Caco-2 (cell line): ENCODE measurements around the gene ZSCAN25. TPM values are rescaled to one million over a fixed set of nuclear protein-coding genes. Genes with fewer than 3 reads are reported as not detected.
A peak's percentile ranks its signal among the peaks of the same experiment; 100 is the strongest.

Experiments
- BruUV-seq: library from RNA; stranded (reverse); fragments of 400-500 nt; replicated peaks from 2 replicates; lab custom pipeline; 2021; lab: Mats Ljungman, UMichigan
- CTCF ChIA-PET: fragments of 300-600 bp; sonication (Branson Sonifier 250); formaldehyde crosslinking; loops from one replicate; lab custom pipeline; 2022; ENCODE audit warnings: antibody characterized with exemption; lab: Charles Lee
- POLR2A ChIA-PET: fragments of 300-600 bp; sonication (Branson Sonifier 250); formaldehyde crosslinking; loops from one replicate; lab custom pipeline; 2022; ENCODE audit warnings: antibody characterized with exemption; lab: Charles Lee
- DNase-seq, 2 experiments: peaks; one replicate each; pipeline versions ENCODE4 v3.0.0 to v3.0.0-alpha.2; 2020 to 2022
- H3K27me3 ChIP-seq: replicated peaks from 2 replicates; pipeline ENCODE4 v1.6.0; 2011; ENCODE audit warnings: low read length; ENCODE audit not compliant: control insufficient read depth, insufficient read depth
- H3K36me3 ChIP-seq: 2 replicates; pipeline ENCODE4 v1.5.1; 2011; ENCODE audit warnings: low read length; ENCODE audit not compliant: control insufficient read depth, insufficient read depth
- H3K4me1 ChIP-seq: fragments of 250-450 bp; sonication (Bioruptor Pico); 2 replicates; pipeline ENCODE4 v1.5.1; 2020; ENCODE audit warnings: mild to moderate bottlenecking
- H3K4me3 ChIP-seq: 2 replicates; pipeline ENCODE4 v1.5.1; 2011; ENCODE audit warnings: low read depth, mild to moderate bottlenecking, control low read depth, low read length
- H3K9me3 ChIP-seq: fragments of 250-450 bp; sonication (Bioruptor Pico); 2 replicates; pipeline ENCODE4 v1.5.1; 2020; ENCODE audit warnings: mild to moderate bottlenecking, moderate library complexity
- H3K27ac Mint-ChIP-seq: one replicate; pipeline ENCODE4 v1.8.0; 2022; ENCODE audit warnings: mixed read lengths; ENCODE audit not compliant: unreplicated experiment
- H3K27me3 Mint-ChIP-seq: one replicate; pipeline ENCODE4 v1.8.0; 2022; ENCODE audit warnings: mixed read lengths; ENCODE audit not compliant: insufficient read depth, unreplicated experiment
- H3K36me3 Mint-ChIP-seq: one replicate; pipeline ENCODE4 v1.8.0; 2022; ENCODE audit warnings: mild to moderate bottlenecking, mixed read lengths; ENCODE audit not compliant: insufficient read depth, unreplicated experiment
- H3K4me1 Mint-ChIP-seq: one replicate; pipeline ENCODE4 v1.8.0; 2022; ENCODE audit warnings: low read depth, mixed read lengths; ENCODE audit not compliant: unreplicated experiment
- H3K4me3 Mint-ChIP-seq: one replicate; pipeline ENCODE4 v1.8.0; 2022; ENCODE audit warnings: mild to moderate bottlenecking, moderate library complexity, mixed read lengths; ENCODE audit not compliant: unreplicated experiment
- H3K9me3 Mint-ChIP-seq: one replicate; pipeline ENCODE4 v1.8.0; 2022; ENCODE audit warnings: mixed read lengths; ENCODE audit not compliant: unreplicated experiment
- CTCF ChIP-seq, 2 experiments: fragments of 200-600 bp in 1 of 2; IDR thresholded peaks; 1 replicate in 1 of 2; 2 replicates in 1 of 2; pipeline versions ENCODE4 v1.5.1 to v1.8.0; 2011 to 2022; ENCODE audit warnings: antibody characterized with exemption in 1 of 2, control low read depth in 1 of 2, inconsistent platforms in 1 of 2, low read depth in 1 of 2, low read length in 1 of 2, mild to moderate bottlenecking in 1 of 2, moderate library complexity in 1 of 2; ENCODE audit not compliant: insufficient read depth in 1 of 2, severe bottlenecking in 1 of 2, unreplicated experiment in 1 of 2
- intact Hi-C: fragments of 100-400 bp; cut with micrococcal nuclease; formaldehyde crosslinking; loops from one replicate; pipeline ENCODE4 v1.10.0; 2022; ENCODE audit not compliant: unreplicated experiment
- total RNA-seq: library from RNA; stranded (reverse); gene quantifications from 2 replicates; pipeline ENCODE4 v1.2.3, GENCODE V29; 2022

The ZSCAN25 gene
- total RNA-seq, 1 experiment from 2014 or later: 21.2 TPM

GRCh38 chr7:99672573-99672972, 55.8 kb downstream of the ZSCAN25 start:
- peaks cover 8% of the 10 kb centered on the region for H3K4me1 ChIP-seq
- 0 out of 2 replicates have a peak, but pooled peaks cover 1% of the 10 kb centered on the region for H3K36me3 ChIP-seq
- no peaks in the 10 kb centered on the region for H3K36me3 Mint-ChIP-seq
- no peak overlapping the region for H3K4me3 Mint-ChIP-seq
- no peak overlapping the region for H3K27ac Mint-ChIP-seq
- no peaks in the 10 kb centered on the region for H3K9me3 ChIP-seq
- ChIA-PET CTCF (no interaction called here), POLR2A (no interaction called here)
- no TSS peak for BruUV-seq
- no peaks in the 10 kb centered on the region for H3K27me3 ChIP-seq
- no peaks in the 10 kb centered on the region for H3K4me1 Mint-ChIP-seq
- H3K4me3 ChIP-seq: no peak overlapping the region
- no peak for TF ChIP-seq CTCF (IDR thresholded peaks at IDR 0.05; ENCODE audit: insufficient read depth in 1 of 2, low read depth in 1 of 2, low read length in 1 of 2, severe bottlenecking in 1 of 2, unreplicated experiment in 1 of 2)
- intact Hi-C loops: no loop called here
- no peaks in the 10 kb centered on the region for H3K27me3 Mint-ChIP-seq
- H3K9me3 Mint-ChIP-seq: peaks cover 6% of the 10 kb centered on the region
- no peak for DNase-seq

GRCh38 chr7:99674995-99675742, 58.4 kb downstream of the ZSCAN25 start:
- H3K27ac Mint-ChIP-seq: peak overlapping the region; percentile 14
- Histone ChIP-seq H3K36me3 (peaks cover 1% of the 10 kb centered on the region; the same call in 1 of the 2 replicates), H3K27me3 (no peaks in the 10 kb centered on the region), H3K9me3 (no peaks in the 10 kb centered on the region), H3K4me1 (peaks cover 28% of the 10 kb centered on the region), H3K4me3 (no peak overlapping the region)
- no peak overlapping the region for H3K4me3 Mint-ChIP-seq
- no peak for DNase-seq
- no peak for TF ChIP-seq CTCF (IDR thresholded peaks at IDR 0.05; ENCODE audit: insufficient read depth in 1 of 2, low read depth in 1 of 2, low read length in 1 of 2, severe bottlenecking in 1 of 2, unreplicated experiment in 1 of 2)
- no TSS peak for BruUV-seq
- intact Hi-C loops: loop anchor here (5.0 kb wide), 1 partner anchor 152 kb away; the partner anchor contains the start of gene CYP3A43
- CTCF ChIA-PET: interaction anchor here (0.5 kb wide), 1 partner anchor 159 kb away, joined by 3 read pairs; no protein-coding TSS in a partner anchor
- POLR2A ChIA-PET: no interaction called here
- no peaks in the 10 kb centered on the region for H3K36me3 Mint-ChIP-seq
- H3K4me1 Mint-ChIP-seq: peaks cover 14% of the 10 kb centered on the region
- H3K27me3 Mint-ChIP-seq: no peaks in the 10 kb centered on the region
- peaks cover 6% of the 10 kb centered on the region for H3K9me3 Mint-ChIP-seq

- CTCF ChIA-PET: interaction anchor here (0.6 kb wide), 1 partner anchor 215 kb away, joined by 4 read pairs; no protein-coding TSS in a partner anchor
- peaks cover 28% of the 10 kb centered on the region for H3K4me1 ChIP-seq
Measured at GRCh38 chr7:99677013-99677647, 60.4 kb downstream of the ZSCAN25 start.

More at GRCh38 chr7:99677013-99677647, 60.4 kb downstream of the ZSCAN25 start:
- Mint-ChIP-seq H3K9me3 (peaks cover 10% of the 10 kb centered on the region), H3K4me3 (no peak overlapping the region), H3K27ac (no peak overlapping the region), H3K36me3 (peaks cover 3% of the 10 kb centered on the region), H3K4me1 (peaks cover 18% of the 10 kb centered on the region), H3K27me3 (no peaks in the 10 kb centered on the region)
- Histone ChIP-seq H3K27me3 (no peaks in the 10 kb centered on the region), H3K4me3 (no peak overlapping the region), H3K9me3 (no peaks in the 10 kb centered on the region), H3K36me3 (no peaks in the 10 kb centered on the region; the same call in 1 of the 2 replicates)
- DNase-seq: no peak
- POLR2A ChIA-PET: interaction anchor here (0.6 kb wide), 1 partner anchor 578 kb away, joined by 3 read pairs; no protein-coding TSS in a partner anchor
- BruUV-seq: no TSS peak
- TF ChIP-seq CTCF (IDR thresholded peaks at IDR 0.05; ENCODE audit: insufficient read depth in 1 of 2, low read depth in 1 of 2, low read length in 1 of 2, severe bottlenecking in 1 of 2, unreplicated experiment in 1 of 2): no peak
- intact Hi-C loops: loop anchor here (5.0 kb wide), 1 partner anchor 150 kb away; the partner anchor contains the start of gene CYP3A43
